Sigmoid colon (tissue), 7 donors: ENCODE measurements around the gene TBCD. TPM values are rescaled to one million over a fixed set of nuclear protein-coding genes. Genes with fewer than 3 reads are reported as not detected.
A peak's percentile ranks its signal among the peaks of the same experiment; 100 is the strongest.

Experiments
- DNase-seq: peaks from one replicate; pipeline ENCODE4 v3.0.0-alpha.2; 2019
- H3K27ac ChIP-seq, 4 donors: fragments of 200-600 bp; sonication (generic); one replicate each; pipeline ENCODE4 v1.5.1; 2016 to 2019; ENCODE audit warnings: mild to moderate bottlenecking in 1 of 4
- H3K27me3 ChIP-seq, 3 donors: fragments of 200-600 bp; sonication (generic); one replicate each; pipeline ENCODE4 v1.5.1; 2019; ENCODE audit warnings: mild to moderate bottlenecking in 1 of 3
- H3K36me3 ChIP-seq, 4 donors: fragments of 200-600 bp; sonication (generic); one replicate each; pipeline ENCODE4 v1.5.1; 2016 to 2019
- H3K4me1 ChIP-seq, 4 donors: fragments of 200-600 bp; sonication (generic); one replicate each; pipeline ENCODE4 v1.5.1; 2017 to 2019
- H3K4me3 ChIP-seq, 4 donors: fragments of 200-600 bp; sonication (generic); one replicate each; pipeline ENCODE4 v1.5.1; 2017 to 2019; ENCODE audit warnings: mild to moderate bottlenecking in 2 of 4, moderate library complexity in 1 of 4
- H3K9me3 ChIP-seq, 4 donors: fragments of 200-600 bp in 3 of 4; sonication (generic) in 3 of 4; one replicate each; pipeline versions ENCODE4 v1.5.1 to v1.6.1; 2013 to 2019
- CTCF ChIP-seq, 4 experiments: fragments of 450-650 bp in 3 of 4; fragments of 200-600 bp in 1 of 4; IDR thresholded peaks; one replicate each; pipeline ENCODE4 v1.5.1; 2016 to 2019; ENCODE audit warnings: antibody characterized with exemption in 4 of 4, mild to moderate bottlenecking in 3 of 4, moderate library complexity in 2 of 4
- EP300 ChIP-seq, 4 donors: sonication (generic); formaldehyde crosslinking; IDR thresholded peaks; one replicate each; pipeline ENCODE4 v1.6.1; 2017; ENCODE audit warnings: antibody characterized with exemption in 4 of 4
- POLR2A ChIP-seq, 2 donors: fragments of 450-650 bp; IDR thresholded peaks; one replicate each; pipeline ENCODE4 v1.6.1; 2016; ENCODE audit warnings: antibody characterized with exemption in 2 of 2, mild to moderate bottlenecking in 2 of 2, moderate library complexity in 2 of 2
- POLR2AphosphoS5 ChIP-seq, 4 donors: sonication (generic); formaldehyde crosslinking; IDR thresholded peaks; one replicate each; pipeline ENCODE4 v1.6.1; 2017; ENCODE audit warnings: antibody characterized with exemption in 4 of 4
- WGBS, 2 donors: extraction: QIAGEN DNeasy Blood & Tissue Kit; methylation state at CpG; one replicate each; pipeline ENCODE4 v1.1.7; 2013; 5-methylcytosine and 5-hydroxymethylcytosine counted together
- intact Hi-C: fragments of 100-400 bp; cut with DNase I; formaldehyde crosslinking; loops from one replicate; pipeline ENCODE4 v1.15.1; 2023
- polyA plus RNA-seq, 3 donors: library from polyadenylated mRNA; stranded (reverse); fragments of 200-250 nt; gene quantifications; one replicate each; pipeline ENCODE4 v1.2.3, GENCODE V29; 2013
- total RNA-seq, 4 donors: library from RNA; depleted of rRNA; stranded (reverse); fragments of >200 nt; gene quantifications; one replicate each; pipeline ENCODE4 v1.1.0, GENCODE V29; 2016
- donor health status: healthy with polysubstance abuse.
- donor health status: Bipolar disorder and iron deficiency.
- donor health status: healthy.

The TBCD gene
- total and polyA plus RNA-seq, 7 donors, result 11.1 to 77.4 (median 34.2) TPM

GRCh38 chr17:82914375-82914774 is 162.5 kb downstream of the TBCD start:
- no peak overlapping the region for H3K4me3 ChIP-seq
- 25 to 59% methylated on average over 19 of the region's 19 CpGs for WGBS, 2 donors
- no peak for TF ChIP-seq EP300 (IDR thresholded peaks at IDR 0.05)
- peak in 1 of 4 experiments; percentile 24 for TF ChIP-seq CTCF (IDR thresholded peaks at IDR 0.05)
- H3K27ac ChIP-seq, result no peak overlapping the region
- no peak for DNase-seq
- no peaks in the 10 kb centered on the region for H3K4me1 ChIP-seq
- H3K36me3 ChIP-seq, result peaks cover 0 to 28% (median 4%) of the 10 kb centered on the region in 4 donors
- intact Hi-C loops, result no loop called here
- H3K27me3 ChIP-seq, result no peaks in the 10 kb centered on the region
- no peaks in the 10 kb centered on the region for H3K9me3 ChIP-seq

GRCh38 chr17:82915010-82915756 is 163.3 kb downstream of the TBCD start:
- 86 to 94% methylated on average over 32 of the region's 32 CpGs for WGBS, 2 donors
- H3K4me3 ChIP-seq, result no peak overlapping the region
- H3K27me3 ChIP-seq, result no peaks in the 10 kb centered on the region
- no peak for TF ChIP-seq EP300 (IDR thresholded peaks at IDR 0.05)
- TF ChIP-seq POLR2AphosphoS5 (IDR thresholded peaks at IDR 0.05), result no peak
- no peak for TF ChIP-seq CTCF (IDR thresholded peaks at IDR 0.05)
- TF ChIP-seq POLR2A (IDR thresholded peaks at IDR 0.05), result no peak
- peaks cover 0 to 28% (median 4%) of the 10 kb centered on the region in 4 donors for H3K36me3 ChIP-seq
- DNase-seq, result no peak
- H3K9me3 ChIP-seq, result no peaks in the 10 kb centered on the region
- intact Hi-C loops, result loop anchor here (5.0 kb wide), 1 partner anchor 133 kb away; no protein-coding TSS in a partner anchor
- H3K4me1 ChIP-seq, result no peaks in the 10 kb centered on the region
- H3K27ac ChIP-seq, result no peak overlapping the region

- WGBS, 2 donors, result 84 to 92% methylated on average over 11 of the region's 11 CpGs
- no peak for DNase-seq
- Histone ChIP-seq H3K36me3 (peaks cover 0 to 28% (median 4%) of the 10 kb centered on the region in 4 donors), H3K4me1 (no peaks in the 10 kb centered on the region), H3K9me3 (no peaks in the 10 kb centered on the region), H3K27me3 (no peaks in the 10 kb centered on the region), H3K4me3 (no peak overlapping the region), H3K27ac (no peak overlapping the region)
- intact Hi-C loops, result loop anchor here (5.0 kb wide), 1 partner anchor 133 kb away; no protein-coding TSS in a partner anchor
- TF ChIP-seq POLR2A (IDR thresholded peaks at IDR 0.05) (no peak), CTCF (IDR thresholded peaks at IDR 0.05) (no peak), POLR2AphosphoS5 (IDR thresholded peaks at IDR 0.05) (no peak), EP300 (IDR thresholded peaks at IDR 0.05) (no peak)
These were observed 163.8 kb downstream of the TBCD start for GRCh38 chr17:82915757-82916027.

GRCh38 chr17:82917699-82918345 is 166.0 kb downstream of the TBCD start:
- TF ChIP-seq POLR2A (IDR thresholded peaks at IDR 0.05) (no peak), EP300 (IDR thresholded peaks at IDR 0.05) (no peak), POLR2AphosphoS5 (IDR thresholded peaks at IDR 0.05) (no peak), CTCF (IDR thresholded peaks at IDR 0.05) (peak in 2 of 4 experiments; percentile 17 to 20)
- H3K36me3 ChIP-seq, result peaks cover 0 to 22% (median 0%) of the 10 kb centered on the region in 4 donors
- DNase-seq, result no peak
- H3K4me1 ChIP-seq, result no peaks in the 10 kb centered on the region
- H3K27ac ChIP-seq, result no peak overlapping the region
- 80 to 88% methylated on average over 19 of the region's 19 CpGs for WGBS, 2 donors
- intact Hi-C loops, result loop anchor here (5.0 kb wide), 1 partner anchor 136 kb away; no protein-coding TSS in a partner anchor
- no peak overlapping the region for H3K4me3 ChIP-seq
- H3K9me3 ChIP-seq, result no peaks in the 10 kb centered on the region
- H3K27me3 ChIP-seq, result no peaks in the 10 kb centered on the region
